Testis (tissue), 3 donors: ENCODE results near the gene PNLIPRP2. TPM values are rescaled to one million over a fixed set of nuclear protein-coding genes. Genes with fewer than 3 reads are reported as not detected.
A peak's percentile ranks its signal among the peaks of the same experiment; 100 is the strongest.

Experiments
- DNase-seq: peaks from one replicate; pipeline ENCODE4 v3.0.0-alpha.2; 2019
- H3K27ac ChIP-seq, 2 donors: fragments of 200-600 bp; sonication (generic); one replicate each; pipeline ENCODE4 v1.5.1; 2019
- H3K27me3 ChIP-seq: fragments of 200-600 bp; sonication (generic); one replicate; pipeline ENCODE4 v1.5.1; 2019
- H3K36me3 ChIP-seq: fragments of 200-600 bp; sonication (generic); one replicate; pipeline ENCODE4 v1.5.1; 2017; ENCODE audit warnings: low read depth; ENCODE audit errors: missing control alignments
- H3K4me1 ChIP-seq: fragments of 200-600 bp; sonication (generic); one replicate; pipeline ENCODE4 v1.5.1; 2019
- H3K4me3 ChIP-seq, 2 donors: fragments of 200-600 bp; sonication (generic); one replicate each; pipeline ENCODE4 v1.5.1; 2017 to 2019
- H3K9me3 ChIP-seq: fragments of 200-600 bp; sonication (generic); one replicate; pipeline ENCODE4 v1.5.1; 2017
- POLR2A ChIP-seq: fragments of 450-650 bp; IDR thresholded peaks from one replicate; pipeline ENCODE4 v1.6.1; 2017; ENCODE audit warnings: antibody characterized with exemption, mild to moderate bottlenecking, moderate library complexity
- WGBS, 2 donors: methylation state at CpG; one replicate each; pipeline ENCODE4 v1.1.5; 2018; 5-methylcytosine and 5-hydroxymethylcytosine counted together
- intact Hi-C: fragments of 100-400 bp; cut with DNase I; formaldehyde crosslinking; loops from one replicate; pipeline ENCODE4 v1.15.1; 2023; ENCODE audit warnings: low total_unique reads
- polyA plus RNA-seq: library from polyadenylated mRNA; stranded (reverse); fragments of 350-450 nt; fragmentation: Illumina TruSeq; extraction: RNeasy Lipid Tissue Mini Kit (QIAGEN cat#74804); gene quantifications from one replicate; pipeline ENCODE4 v1.2.3, GENCODE V29; 2014; ENCODE audit warnings: low read depth, low replicate concordance; ENCODE audit not compliant: insufficient read depth
- total RNA-seq, 2 donors: library from RNA; depleted of rRNA; stranded (reverse); fragments of >200 nt; gene quantifications; one replicate each; pipeline ENCODE4 v1.2.3, GENCODE V29; 2016
- TF ChIP-seq, protein P1 (sequence below), 3 experiments: fragments of 450-650 bp in 2 of 3; fragments of 200-600 bp in 1 of 3; sonication (generic) in 1 of 3; IDR thresholded peaks; one replicate each; pipeline ENCODE4 v1.5.1; 2016 to 2019; ENCODE audit warnings: antibody characterized with exemption in 3 of 3, mild to moderate bottlenecking in 2 of 3, moderate library complexity in 1 of 3

Gene PNLIPRP2
- total and polyA plus RNA-seq, 3 donors from 2014 or later, result 0.31 to 0.61 TPM; not detected in 1

DNA sequence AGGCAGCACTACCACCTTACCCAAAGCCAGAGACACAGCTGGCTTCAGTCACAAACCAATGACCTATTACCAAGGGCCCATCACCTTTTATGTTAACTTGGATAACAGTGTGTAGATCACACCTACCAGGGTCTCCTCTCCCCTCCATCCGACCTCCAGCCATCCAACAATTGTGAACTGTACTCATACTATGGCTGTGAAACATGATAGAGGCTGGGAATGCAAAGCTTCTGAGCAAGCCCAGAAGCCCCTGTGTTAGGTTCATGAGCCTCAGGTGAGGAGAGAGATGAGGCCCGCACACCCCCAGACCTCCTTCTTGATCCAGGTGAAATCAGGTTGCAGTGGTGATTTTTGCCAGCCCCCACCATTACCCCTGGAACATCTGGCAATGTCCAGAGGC lies 47.7 kb downstream of the PNLIPRP2 start:
- peaks cover 7% of the 10 kb centered on the region for H3K4me1 ChIP-seq
- no peak overlapping the region for H3K4me3 ChIP-seq
- DNase-seq, result no peak
- WGBS, 2 donors, result 83 to 88% methylated on average over 1 to 2 of the region's 2 CpGs
- no peaks in the 10 kb centered on the region for H3K9me3 ChIP-seq
- H3K27ac ChIP-seq, result no peak overlapping the region
- no peaks in the 10 kb centered on the region for H3K36me3 ChIP-seq
- H3K27me3 ChIP-seq, result no peaks in the 10 kb centered on the region
- intact Hi-C loops, result no loop called here
- TF ChIP-seq, protein P1, sequence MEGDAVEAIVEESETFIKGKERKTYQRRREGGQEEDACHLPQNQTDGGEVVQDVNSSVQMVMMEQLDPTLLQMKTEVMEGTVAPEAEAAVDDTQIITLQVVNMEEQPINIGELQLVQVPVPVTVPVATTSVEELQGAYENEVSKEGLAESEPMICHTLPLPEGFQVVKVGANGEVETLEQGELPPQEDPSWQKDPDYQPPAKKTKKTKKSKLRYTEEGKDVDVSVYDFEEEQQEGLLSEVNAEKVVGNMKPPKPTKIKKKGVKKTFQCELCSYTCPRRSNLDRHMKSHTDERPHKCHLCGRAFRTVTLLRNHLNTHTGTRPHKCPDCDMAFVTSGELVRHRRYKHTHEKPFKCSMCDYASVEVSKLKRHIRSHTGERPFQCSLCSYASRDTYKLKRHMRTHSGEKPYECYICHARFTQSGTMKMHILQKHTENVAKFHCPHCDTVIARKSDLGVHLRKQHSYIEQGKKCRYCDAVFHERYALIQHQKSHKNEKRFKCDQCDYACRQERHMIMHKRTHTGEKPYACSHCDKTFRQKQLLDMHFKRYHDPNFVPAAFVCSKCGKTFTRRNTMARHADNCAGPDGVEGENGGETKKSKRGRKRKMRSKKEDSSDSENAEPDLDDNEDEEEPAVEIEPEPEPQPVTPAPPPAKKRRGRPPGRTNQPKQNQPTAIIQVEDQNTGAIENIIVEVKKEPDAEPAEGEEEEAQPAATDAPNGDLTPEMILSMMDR (IDR thresholded peaks at IDR 0.05), result no peak
- no peak for TF ChIP-seq POLR2A

DNA sequence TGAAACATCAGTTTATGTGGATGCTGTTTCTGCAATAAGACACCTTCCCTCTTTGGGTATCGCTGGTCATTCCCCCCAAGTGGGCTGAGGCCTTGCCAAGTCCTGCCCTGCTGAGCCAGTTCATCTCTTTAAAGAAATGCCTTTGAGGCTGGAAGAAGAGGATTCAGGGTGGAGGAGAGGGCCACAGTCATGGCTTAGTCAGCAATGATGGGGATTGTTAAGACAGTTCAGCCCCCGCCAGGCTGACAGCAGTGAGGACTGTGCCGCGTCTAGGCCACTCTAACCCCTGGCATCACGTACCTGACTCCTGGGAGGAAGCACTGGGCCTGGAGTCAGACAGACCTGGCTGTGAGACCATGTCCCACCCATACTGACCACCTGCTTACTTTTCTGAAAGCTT lies 48.3 kb downstream of the PNLIPRP2 start:
- Histone ChIP-seq H3K4me1 (peaks cover 7% of the 10 kb centered on the region), H3K4me3 (no peak overlapping the region), H3K9me3 (no peaks in the 10 kb centered on the region), H3K27me3 (no peaks in the 10 kb centered on the region), H3K36me3 (no peaks in the 10 kb centered on the region), H3K27ac (no peak overlapping the region)
- WGBS, 2 donors, result 57 to 65% methylated on average over 5 of the region's 5 CpGs
- no peak for DNase-seq
- intact Hi-C loops, result no loop called here
- TF ChIP-seq POLR2A, result no peak
- TF ChIP-seq, protein P1 (IDR thresholded peaks at IDR 0.05), result no peak

GRCh38 chr10:116669832-116670644 lies 49.3 kb downstream of the PNLIPRP2 start:
- peaks cover 7% of the 10 kb centered on the region for H3K4me1 ChIP-seq
- intact Hi-C loops, result no loop called here
- 10 to 33% methylated on average over 13 to 35 of the region's 41 CpGs for WGBS, 2 donors
- no peaks in the 10 kb centered on the region for H3K9me3 ChIP-seq
- peak overlapping the region; percentile 45 to 62 for H3K4me3 ChIP-seq
- TF ChIP-seq POLR2A, result no peak
- TF ChIP-seq, protein P1 (IDR thresholded peaks at IDR 0.05), result no peak
- H3K27ac ChIP-seq, result no peak overlapping the region
- H3K27me3 ChIP-seq, result no peaks in the 10 kb centered on the region
- peak; percentile 45 for DNase-seq
- no peaks in the 10 kb centered on the region for H3K36me3 ChIP-seq

DNA sequence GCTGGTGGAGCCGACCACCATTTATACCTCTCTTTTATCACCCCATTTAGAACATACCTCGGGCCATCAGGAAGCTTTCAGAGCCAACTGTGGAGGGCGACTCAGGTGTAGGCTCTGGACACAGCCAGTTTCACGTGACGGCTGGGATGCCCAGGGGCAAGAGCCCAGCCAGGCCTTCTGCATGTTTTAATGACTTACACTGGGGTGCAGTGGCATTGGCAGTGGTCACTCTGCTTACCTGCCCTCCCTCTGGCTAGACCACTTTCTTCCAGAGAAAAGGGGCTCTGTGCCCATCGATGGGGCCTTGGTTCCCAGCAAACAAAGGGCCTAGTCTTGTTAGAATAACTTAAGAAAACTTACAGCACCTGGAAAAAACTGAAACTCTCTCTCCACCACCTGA lies 50.0 kb downstream of the PNLIPRP2 start:
- no peak for TF ChIP-seq POLR2A
- TF ChIP-seq, protein P1 (IDR thresholded peaks at IDR 0.05), result no peak
- DNase-seq, result no peak
- intact Hi-C loops, result no loop called here
- Histone ChIP-seq H3K27me3 (no peaks in the 10 kb centered on the region), H3K9me3 (no peaks in the 10 kb centered on the region), H3K4me3 (peak overlapping the region in 1 of 2 donors; percentile 62), H3K4me1 (peaks cover 7% of the 10 kb centered on the region), H3K27ac (no peak overlapping the region), H3K36me3 (no peaks in the 10 kb centered on the region)
- 64 to 67% methylated on average over 6 of the region's 6 CpGs for WGBS, 2 donors
